Measurements from ENCODE around the gene GHR.
"Not testable (repeated sequence)": the region's sequence is repeated elsewhere in the genome, so short reads cannot be mapped to it uniquely, and the experiment has no call there.

GHR gene

DNA sequence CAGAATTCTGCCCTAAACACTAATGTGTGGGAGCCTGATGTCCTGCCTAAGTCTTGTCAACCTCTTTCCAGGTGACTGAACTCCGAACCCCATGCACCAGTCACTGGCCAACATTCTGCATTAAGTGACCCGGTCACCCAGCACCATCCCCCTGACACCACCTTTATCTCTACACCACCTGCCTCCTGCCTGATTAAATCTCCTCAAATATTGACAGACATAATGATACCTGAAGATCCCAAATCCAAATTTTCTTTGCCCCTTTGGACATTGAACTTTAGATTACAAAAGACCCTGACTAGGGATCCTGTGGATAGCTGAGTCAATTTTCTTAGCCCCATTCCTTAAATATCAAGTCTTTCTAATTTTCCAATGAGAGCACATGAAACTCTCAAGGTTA is 150.1 kb downstream of the GHR start:
- CTCF ChIA-PET, result no interaction called here
- TF ChIP-seq, protein P1, sequence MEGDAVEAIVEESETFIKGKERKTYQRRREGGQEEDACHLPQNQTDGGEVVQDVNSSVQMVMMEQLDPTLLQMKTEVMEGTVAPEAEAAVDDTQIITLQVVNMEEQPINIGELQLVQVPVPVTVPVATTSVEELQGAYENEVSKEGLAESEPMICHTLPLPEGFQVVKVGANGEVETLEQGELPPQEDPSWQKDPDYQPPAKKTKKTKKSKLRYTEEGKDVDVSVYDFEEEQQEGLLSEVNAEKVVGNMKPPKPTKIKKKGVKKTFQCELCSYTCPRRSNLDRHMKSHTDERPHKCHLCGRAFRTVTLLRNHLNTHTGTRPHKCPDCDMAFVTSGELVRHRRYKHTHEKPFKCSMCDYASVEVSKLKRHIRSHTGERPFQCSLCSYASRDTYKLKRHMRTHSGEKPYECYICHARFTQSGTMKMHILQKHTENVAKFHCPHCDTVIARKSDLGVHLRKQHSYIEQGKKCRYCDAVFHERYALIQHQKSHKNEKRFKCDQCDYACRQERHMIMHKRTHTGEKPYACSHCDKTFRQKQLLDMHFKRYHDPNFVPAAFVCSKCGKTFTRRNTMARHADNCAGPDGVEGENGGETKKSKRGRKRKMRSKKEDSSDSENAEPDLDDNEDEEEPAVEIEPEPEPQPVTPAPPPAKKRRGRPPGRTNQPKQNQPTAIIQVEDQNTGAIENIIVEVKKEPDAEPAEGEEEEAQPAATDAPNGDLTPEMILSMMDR (conservative IDR thresholded peaks at IDR 0.05; ENCODE audit: low read depth), result no peak
- POLR2A ChIA-PET (ENCODE audit: low non-redundant PET), result no interaction called here
- DNase-seq (ENCODE audit: low spot score), result no peak
- H3K27ac ChIP-seq, result no peak overlapping the region

DNA sequence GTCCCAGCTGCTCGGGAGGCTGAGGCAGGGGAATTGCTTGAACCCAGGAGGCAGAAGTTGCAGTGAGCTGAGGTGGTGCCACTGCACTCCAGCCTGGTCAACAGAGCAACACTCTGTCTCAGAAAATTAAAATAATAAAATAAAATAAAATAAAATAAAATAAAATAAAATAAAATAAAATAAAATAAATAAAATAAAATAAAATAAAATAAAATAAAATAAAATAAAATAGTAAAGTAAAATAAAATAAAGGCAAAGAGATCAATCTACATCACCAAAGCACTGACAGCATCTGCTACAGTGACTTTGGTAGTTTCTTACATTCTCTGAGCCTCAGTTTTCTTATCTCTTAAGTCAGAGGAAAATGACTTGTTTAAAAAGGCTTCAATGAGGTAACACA is 152.7 kb downstream of the GHR start:
- DNase-seq (ENCODE audit: low spot score); POLR2A ChIA-PET (ENCODE audit: low non-redundant PET); CTCF ChIA-PET; H3K27ac ChIP-seq: not testable (repeated sequence)

DNA sequence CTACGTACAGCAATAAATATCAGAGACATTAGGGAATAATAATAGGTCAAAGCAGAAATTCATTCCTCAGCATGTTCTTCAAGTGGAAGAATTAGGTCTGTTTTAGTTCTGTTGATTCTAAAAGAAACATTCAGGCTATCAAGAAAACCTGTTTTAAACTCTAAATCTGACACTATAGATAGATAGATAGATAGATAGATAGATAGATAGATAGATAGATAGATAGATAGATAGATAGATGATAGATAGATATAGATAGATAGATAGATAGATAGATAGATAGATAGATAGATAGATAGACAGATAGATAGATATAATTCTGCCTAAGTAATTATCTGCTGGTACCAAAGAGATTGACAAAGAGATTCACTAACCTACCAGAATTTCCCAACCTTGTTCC is 155.7 kb downstream of the GHR start:
- H3K27ac ChIP-seq; DNase-seq (ENCODE audit: low spot score); CTCF ChIA-PET; POLR2A ChIA-PET (ENCODE audit: low non-redundant PET): not testable (repeated sequence)

DNA sequence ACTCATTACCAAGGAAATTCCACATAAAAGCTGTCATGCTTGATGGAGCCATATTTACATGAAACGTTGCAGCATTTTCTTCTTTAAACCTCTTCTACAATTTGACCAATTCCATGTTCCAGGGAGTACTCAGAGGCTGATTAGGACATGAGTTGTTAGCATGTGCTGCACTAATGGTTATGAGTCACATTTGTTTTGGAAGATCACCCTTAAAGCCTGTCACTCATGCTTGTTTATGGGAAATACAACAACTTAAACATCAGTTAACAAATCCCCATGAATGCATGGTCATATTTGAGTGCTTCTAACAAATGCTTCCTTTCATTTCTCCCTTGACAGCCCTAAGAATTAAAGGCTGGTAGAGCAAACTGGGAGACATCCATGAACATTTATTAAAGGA is 156.1 kb downstream of the GHR start:
- TF ChIP-seq, protein P1 (conservative IDR thresholded peaks at IDR 0.05; ENCODE audit: low read depth), result no peak
- peak; percentile 17 for DNase-seq (ENCODE audit: low spot score)
- POLR2A ChIA-PET (ENCODE audit: low non-redundant PET), result no interaction called here
- no peak overlapping the region for H3K27ac ChIP-seq
- CTCF ChIA-PET, result interaction anchor here (0.6 kb wide), 1 partner anchor 1203 kb away, joined by 3 read pairs; no protein-coding TSS in a partner anchor

DNA sequence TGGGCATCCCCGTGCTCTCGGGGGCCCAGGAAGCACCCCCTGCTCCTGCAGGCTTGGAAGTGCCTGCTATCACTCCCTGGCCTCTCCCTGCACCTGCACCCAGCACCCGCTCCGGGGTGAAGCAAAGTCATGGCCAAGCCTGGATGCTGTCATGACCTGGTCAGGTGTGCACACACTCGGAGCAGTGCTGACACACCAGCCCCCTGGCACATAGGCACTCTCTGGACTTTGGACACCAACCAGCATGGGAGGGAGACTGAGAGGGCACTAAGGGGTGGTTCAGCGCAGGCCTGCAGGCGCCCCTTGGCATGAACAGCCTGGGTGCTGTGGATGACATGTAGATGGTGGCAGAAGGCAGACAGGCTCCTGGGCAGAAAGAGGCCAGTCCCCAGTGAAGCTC is 158.6 kb downstream of the GHR start:
- POLR2A ChIA-PET (ENCODE audit: low non-redundant PET), result interaction anchor here (0.5 kb wide), 1 partner anchor 35 kb away, joined by 3 read pairs; no protein-coding TSS in a partner anchor
- H3K27ac ChIP-seq, result no peak overlapping the region
- DNase-seq (ENCODE audit: low spot score), result no peak
- CTCF ChIA-PET, result interaction anchor here (0.6 to 0.7 kb wide), 2 partner anchors 326 to 379 kb away, joined by 3 read pairs; no protein-coding TSS in a partner anchor
- TF ChIP-seq, protein P1 (conservative IDR thresholded peaks at IDR 0.05; ENCODE audit: low read depth), result no peak

DNA sequence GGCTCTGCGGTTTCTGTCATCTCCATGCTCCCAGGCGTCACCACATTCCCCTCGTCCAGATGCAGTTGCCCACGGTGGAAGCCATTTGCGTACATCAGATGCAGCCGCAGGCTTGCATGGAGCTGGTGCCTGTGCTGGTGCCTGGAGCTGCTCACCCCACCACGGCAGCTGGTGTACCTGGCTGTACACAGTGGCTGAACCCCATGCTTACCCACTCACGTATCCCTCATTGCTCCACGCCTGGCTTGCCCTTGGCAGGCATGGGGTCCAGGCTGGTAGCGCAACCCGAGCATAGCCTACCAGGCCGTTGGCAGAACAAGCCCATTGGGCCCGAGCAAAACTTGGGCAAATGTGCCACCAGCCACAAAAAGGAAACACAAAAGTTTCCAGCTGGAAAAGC is 159.5 kb downstream of the GHR start:
- DNase-seq (ENCODE audit: low spot score), result no peak
- CTCF ChIA-PET, result interaction anchor here (0.7 to 1.4 kb wide), 5 partner anchors 9 to 641 kb away, joined by 3 to 12 read pairs (median 3); partner anchors contain the start of gene GHR
- H3K27ac ChIP-seq, result no peak overlapping the region
- TF ChIP-seq, protein P1 (conservative IDR thresholded peaks at IDR 0.05; ENCODE audit: low read depth), result no peak
- POLR2A ChIA-PET (ENCODE audit: low non-redundant PET), result no interaction called here

DNA sequence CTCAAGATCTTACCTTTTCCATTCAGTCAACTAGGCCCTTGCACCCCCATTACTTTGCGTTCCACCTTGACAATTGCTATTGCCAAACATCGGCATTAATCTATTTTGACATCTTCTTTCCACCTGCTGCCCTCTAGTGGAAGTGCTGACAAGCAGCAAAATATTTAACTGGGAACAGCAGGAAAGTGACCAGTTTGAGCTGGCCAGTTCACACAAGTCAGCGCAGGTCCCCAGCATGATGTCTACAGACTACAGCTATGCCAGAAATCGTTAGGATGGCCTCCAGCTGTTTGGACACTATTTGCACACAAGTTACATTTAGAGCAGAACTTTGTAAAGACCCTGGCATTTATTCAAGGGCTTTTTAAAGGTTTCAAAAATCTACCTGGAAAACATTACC is 160.1 kb downstream of the GHR start:
- peak; percentile 71 for DNase-seq (ENCODE audit: low spot score)
- TF ChIP-seq, protein P1 (conservative IDR thresholded peaks at IDR 0.05; ENCODE audit: low read depth), result peak; percentile 90
- ChIA-PET CTCF (interaction anchor here (0.6 to 1.4 kb wide), 12 partner anchors 8 to 813 kb away, joined by 3 to 12 read pairs (median 3); partner anchors contain the start of gene GHR), POLR2A (ENCODE audit: low non-redundant PET) (no interaction called here)
- no peak overlapping the region for H3K27ac ChIP-seq

DNA sequence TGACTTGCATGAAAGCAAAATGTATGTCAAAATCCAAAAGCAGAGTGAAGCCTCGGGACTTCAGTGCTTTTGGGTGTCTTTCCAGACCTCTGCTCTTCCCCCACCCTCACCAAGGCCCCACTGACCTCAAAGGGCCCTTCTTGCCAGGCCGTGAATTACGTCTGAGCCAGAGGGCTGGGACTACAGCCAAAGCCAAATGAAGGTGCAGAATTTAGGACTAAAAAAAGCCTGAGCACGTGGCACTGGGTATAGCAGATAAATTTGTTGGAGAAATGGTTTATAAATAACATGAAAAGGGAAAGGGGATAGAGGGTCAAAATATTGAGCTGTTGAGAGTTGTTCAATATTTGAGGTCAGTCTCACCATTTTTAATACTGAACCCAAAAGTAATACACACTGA is 163.4 kb downstream of the GHR start:
- ChIA-PET POLR2A (ENCODE audit: low non-redundant PET) (no interaction called here), CTCF (interaction anchor here (0.6 kb wide), 1 partner anchor 45 kb away, joined by 3 read pairs; no protein-coding TSS in a partner anchor)
- no peak overlapping the region for H3K27ac ChIP-seq
- DNase-seq (ENCODE audit: low spot score), result no peak
- TF ChIP-seq, protein P1 (conservative IDR thresholded peaks at IDR 0.05; ENCODE audit: low read depth), result no peak
